ENCODE results near the gene ZC2HC1C.

GRCh38 chr14:75126121-75126544, 56.7 kb downstream of the ZC2HC1C start:
- TF ChIP-seq ELF4 (IDR thresholded peaks at IDR 0.05) = no peak
- no peak for TF ChIP-seq SP1 (IDR thresholded peaks at IDR 0.05)
- TF ChIP-seq FOXA1 (IDR thresholded peaks at IDR 0.05) = no peak

Measured in HEK293T (cell line).